ENCODE results near the gene ETV6.
A peak's percentile ranks its signal among the peaks of the same experiment; 100 is the strongest.

Gene ETV6

DNA sequence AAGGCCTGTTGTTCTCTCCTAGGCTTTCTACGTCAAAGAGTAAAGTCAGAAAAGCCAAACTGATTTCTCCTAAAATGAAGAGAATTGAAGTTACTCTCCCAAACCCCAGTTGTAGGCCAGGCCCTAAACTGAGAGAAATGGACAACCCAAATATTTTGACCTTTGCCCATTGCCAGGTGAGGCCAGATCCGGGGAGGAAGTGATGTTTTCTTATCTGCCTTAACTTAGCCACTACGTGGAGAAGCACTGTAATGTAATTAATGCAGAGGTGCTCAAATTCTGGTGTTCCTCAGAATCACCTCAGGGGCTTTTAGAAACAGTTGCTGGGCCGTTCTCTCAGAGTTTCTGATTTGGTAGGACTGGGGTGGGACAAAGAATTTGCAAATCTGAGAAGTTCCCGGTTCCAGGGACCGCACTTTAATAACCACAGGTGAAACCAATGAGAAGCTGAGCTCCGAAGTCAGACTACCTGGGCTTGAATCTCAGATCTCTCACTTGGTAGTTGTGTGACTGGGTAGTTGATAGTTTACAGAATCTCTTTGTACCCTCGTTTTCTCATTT is 73.2 kb downstream of the ETV6 start:
- DNase-seq: no peak

DNA sequence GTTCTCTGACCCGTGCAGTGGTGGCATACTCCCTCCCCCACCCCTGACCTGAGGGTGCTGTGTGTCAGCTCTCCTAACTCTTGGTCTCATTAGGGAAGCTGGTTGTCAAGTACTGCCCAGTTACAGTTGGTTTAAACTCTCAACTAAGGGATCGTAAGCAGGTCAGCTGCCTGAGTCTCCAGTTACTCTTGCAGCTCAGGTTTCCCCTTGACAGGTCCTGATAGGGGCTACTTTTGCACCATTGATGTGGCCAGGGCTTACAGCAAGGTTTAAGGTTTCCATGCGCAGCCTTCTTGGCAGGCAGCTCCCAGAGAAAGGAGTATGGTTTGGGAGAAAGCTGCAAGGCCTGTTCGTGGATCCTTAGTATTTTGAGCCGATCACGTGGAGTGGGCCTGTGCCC is 74.5 kb downstream of the ETV6 start:
- no peak for DNase-seq

DNA sequence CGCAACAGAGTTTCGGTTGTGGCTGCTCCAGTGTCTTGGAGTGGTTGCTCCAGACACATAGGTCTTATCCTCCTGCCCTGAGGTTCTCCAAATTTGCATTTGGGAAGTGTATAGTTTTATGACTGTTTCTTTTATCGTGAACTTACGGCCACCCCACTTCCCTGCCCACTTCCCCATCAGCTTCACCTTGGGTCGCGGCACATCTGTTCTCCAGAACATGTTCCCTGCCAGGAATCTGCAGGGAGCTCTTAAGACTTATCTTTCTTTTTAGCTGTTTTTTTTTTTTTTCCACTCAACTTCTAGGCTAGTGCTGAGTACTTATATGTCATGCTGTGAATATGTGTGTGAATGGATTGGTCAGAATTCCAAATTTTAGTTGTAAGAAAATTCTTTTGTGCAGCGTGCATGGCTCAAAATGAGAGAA is 75.4 kb downstream of the ETV6 start:
- DNase-seq: no peak

DNA sequence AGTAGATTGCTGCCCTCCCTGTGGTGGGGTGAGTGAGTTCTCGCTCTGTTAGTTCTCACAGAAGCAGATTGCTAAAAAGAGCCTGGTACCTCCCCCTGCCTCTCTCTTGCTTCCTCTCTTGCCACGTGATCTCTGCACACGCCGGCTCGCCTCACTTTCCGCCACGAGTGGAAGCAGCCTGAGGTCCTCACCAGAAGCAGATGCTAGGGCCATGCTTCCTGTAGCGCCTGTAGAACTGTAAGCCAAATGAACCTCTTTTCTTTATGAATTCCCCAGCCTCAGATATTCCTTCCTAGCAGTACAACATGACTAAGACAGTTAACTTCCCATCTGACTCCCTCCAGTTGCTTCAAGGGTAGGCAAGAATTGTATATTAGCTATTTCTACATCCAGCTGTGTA is 76.2 kb downstream of the ETV6 start:
- DNase-seq: no peak

DNA sequence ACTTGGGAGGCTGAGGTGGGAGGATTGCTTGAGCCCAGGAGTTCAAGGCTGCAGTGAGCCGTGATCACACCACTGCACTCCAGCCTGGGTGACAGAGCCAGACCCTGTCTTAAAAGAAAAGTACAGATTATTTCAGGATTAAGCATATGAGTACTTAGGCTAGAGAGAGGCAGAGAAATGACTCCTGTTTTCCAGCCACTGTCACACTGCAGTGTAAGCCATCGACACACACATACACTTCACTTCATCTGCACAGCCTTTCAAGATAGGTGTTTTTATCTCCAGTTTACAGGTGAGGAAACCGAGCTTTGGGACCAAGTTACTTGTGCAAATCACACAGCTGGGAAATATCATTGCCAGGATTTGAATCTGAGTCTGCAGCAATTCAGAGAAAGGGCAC is 77.2 kb downstream of the ETV6 start:
- DNase-seq: no peak

DNA sequence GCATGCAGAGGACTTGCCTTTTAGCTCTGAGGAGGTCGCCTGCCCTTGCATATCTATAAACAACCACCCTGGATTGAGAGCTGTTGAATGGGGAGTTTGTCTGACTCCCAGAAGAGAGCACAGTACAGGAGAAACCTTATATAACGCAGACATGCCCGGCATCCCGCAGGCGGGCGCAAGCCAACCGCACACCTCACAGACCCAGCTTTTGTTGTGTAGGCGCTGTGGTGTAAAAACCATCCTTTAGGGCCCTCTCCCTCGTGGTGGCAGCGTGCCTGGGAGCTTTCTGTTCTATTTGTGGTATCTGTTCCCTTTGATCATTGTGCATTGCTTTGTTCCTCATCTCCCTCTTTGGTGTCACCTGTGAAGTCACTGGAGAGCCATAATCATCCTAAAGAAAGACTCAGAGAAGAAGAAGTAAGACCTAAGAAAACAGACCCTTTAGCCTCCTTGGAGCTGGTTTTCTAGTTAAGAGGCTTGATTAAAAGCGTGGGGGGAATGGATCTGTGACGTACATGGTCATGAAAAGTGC is 77.7 kb downstream of the ETV6 start:
- peak; percentile 30 to 51 for DNase-seq

DNA sequence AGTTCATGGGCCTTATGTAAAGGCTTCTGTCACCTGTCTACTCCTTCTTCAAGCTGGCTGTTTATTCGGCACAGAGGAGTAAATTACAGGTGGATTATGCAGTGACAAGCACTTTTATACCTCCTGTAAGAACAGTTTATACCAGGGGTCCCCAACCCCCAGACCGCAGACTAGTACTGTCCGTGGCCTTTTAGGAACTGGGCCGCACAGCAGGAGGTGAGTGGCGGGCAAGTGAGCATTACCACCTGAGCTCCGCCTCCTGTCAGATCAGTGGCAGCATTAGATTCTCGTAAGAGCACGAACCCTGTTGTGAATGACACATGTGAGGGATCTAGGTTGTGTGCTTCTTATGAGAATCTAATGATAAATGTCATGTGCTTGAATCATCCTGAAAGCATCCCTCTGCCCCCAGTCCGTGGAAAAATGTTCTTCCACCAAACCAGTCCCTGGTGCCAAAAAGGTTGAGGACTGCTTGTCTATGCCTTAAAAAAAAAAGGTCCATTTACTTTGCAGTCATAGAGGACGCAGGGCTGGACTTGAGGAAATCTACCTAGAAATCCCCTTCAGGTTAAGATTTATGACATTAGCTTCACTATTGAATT is 78.8 kb downstream of the ETV6 start:
- DNase-seq: no peak

DNA sequence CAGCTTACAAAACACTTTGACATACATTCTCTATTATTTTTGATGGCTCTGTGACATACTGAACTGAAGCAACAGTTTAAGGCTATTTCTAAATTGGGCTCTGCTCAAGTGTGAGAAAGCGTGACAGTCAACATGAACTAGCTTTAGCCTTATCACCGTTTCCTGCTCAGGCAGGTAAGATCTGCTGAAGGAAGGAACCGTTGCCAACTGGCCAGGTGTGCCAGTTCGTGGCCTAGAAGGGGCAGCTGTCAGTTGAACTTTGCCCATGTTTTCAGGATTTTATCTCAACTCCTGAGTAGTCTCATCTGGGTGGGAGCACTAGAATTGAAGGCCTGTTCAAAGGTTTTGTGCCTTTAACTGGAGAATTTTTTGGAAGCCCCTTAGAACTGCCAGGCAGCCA is 79.5 kb downstream of the ETV6 start:
- DNase-seq: no peak

DNA sequence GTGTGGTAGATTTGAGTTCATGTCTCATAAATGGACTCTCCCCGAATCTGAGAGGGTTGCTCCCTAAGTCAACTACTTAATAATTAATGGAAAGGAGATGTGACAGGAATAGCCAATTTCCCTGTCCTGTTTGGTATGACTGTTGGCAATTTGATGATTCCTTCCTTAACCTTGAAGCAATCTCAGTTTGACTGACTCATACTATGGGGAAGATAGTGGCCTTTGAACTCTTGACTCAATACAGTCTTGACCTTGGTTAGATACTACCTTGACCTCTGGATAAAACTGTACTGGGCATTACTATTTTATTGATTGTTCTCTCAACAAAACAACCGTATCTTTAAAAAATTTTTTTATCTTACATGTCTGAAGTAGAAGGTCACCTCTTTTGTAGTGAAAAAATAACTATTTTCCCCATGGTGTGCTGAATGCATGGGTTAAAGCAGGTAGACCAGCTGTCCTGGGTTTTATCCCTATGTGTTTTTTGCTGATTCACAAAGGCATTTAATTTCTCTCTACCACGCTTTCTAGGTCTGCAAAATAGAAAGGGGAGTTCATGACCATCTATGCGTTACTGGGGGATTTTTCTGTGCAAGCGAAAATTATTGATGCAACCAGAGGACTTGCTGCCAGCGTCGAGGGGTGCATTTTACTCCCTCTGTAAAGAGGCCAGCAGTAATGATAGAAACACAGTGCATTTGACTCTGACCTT is 80.1 kb downstream of the ETV6 start:
- no peak for DNase-seq

DNA sequence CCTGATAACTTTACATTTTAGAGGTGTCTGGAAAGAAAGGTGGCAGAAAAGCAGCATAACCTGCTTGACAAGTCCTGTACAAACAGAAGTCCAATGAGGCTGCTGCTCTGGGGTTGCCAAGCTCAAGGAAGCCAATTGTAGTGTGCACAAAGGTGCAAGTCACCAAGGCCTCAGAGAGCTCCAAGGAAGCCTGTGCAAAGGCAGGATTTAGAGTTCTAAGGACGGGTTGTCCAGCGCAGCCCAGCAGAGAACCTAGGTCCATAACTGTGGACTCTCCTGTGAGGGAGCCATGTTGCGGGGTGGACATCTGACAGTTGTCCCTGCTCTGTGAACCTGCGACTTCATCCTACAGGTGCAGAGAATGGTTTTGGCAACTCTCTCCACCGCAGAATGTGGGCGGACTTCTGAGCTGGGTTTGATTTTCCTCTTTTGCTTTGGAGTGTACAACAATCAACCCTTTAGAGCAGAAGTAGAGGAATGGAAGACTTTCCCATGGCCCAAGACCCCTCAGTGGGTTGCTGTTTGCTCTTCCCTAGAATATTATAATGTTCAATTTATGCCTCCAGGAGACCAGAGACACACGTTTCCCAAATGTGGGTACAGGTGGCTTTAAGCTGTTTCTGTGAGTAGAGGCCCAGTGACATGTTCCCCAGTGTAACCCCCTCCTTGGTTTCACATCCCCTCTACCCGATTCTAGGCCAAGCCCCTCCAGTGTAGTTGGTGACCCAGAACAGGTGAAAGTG is 81.0 kb downstream of the ETV6 start:
- DNase-seq: peak in 1 of 2 donors; percentile 41

DNA sequence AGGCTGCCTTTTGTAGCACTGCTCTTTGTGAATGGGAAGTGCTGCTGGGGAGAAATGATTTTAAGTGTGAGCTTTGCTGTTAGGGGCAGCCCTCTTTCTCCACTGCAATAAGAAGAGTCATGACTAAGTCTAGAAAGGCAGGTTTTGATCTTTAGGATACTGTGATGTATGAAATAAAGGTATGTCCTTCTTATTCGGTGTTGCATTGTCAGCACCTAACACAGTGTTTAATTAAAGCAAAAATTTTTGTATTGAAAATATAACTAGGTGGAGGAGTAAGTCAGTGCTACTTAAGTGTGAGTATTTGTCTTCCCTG is 81.5 kb downstream of the ETV6 start:
- DNase-seq: no peak

DNA sequence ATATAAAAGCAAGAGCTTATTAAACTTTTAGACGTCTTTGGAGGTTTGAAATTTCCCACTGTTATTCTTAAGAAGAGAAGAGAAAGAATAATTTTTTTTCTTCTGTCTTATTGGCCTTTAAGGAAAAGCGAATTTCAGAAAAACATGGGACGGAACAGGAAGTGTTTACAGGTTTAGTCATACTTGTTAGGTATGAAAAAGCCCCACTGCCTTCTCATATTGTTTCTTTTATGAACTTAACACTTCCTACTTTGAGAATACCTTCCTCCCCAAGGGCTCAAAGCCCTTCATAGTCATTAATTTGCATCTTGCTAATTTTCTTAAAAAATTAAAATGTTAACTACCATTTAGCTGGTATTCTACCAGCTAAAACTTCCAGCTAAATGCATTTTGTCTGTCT is 82.0 kb downstream of the ETV6 start:
- DNase-seq: peak in 1 of 2 donors; percentile 51

DNA sequence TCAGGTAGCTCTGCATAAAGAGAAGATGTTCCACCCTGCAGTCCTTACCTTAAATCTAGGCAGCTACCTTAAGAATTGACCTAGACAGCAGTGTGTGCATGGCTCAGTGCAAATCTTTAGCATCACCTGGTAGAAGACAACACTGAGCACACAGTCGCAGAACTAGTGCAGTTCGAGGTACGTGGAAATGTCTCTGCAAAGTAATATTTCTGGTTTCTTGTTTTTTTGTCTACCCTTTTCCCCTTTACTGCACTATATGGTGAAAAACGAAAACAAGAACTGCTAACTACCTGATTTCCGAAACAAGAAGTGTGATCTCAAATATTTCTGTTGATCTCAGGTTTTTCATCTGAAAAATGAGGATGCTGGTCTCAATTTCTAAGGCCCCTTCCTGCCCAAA is 82.5 kb downstream of the ETV6 start:
- DNase-seq: no peak

DNA sequence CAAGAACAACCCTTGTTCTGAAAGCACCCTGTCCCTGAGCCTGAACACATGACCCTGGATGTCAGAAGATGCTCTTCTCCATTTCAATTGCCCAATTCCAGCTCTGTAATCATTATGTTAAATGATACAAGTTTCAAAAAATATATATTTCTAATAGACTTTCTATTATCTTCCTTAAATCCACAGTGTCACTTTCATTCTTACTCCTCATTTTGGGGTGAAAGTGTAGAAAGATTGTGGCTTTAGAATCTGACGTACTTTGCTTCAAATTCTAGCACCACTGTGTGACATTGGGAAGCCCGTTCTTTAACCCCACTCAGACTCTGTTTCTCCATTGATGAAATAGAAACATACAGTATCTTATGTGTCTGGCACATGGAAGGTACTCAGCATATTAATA is 83.2 kb downstream of the ETV6 start:
- DNase-seq: no peak

DNA sequence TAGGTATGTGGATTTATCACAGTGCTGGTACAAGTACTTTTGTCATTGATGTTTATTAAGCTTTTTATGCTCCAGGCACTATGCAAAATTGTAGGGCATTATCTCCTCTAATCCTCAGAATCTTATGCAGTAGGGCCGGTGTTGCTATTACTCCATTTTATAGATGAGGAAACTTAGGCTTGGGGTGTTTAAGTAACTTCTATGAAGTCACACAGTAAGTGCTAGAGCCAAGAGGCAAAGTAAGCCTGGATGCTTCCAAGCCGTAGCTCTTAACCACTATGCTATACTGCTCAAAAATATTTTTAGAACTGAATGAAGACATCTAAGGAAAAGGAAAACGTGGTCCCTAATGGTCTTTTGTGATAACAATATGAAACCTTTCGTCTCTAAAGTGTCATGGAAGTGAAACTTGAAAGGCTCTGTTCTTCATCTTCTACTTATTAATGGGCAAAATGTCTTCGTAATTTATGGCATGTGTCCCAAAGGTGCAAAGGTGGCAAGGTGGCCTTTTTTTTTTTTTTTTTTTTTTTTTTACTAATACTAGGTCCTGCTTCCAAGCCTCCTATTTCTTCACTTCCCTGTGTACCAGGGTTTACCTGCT is 85.2 kb downstream of the ETV6 start:
- DNase-seq: no peak

DNA sequence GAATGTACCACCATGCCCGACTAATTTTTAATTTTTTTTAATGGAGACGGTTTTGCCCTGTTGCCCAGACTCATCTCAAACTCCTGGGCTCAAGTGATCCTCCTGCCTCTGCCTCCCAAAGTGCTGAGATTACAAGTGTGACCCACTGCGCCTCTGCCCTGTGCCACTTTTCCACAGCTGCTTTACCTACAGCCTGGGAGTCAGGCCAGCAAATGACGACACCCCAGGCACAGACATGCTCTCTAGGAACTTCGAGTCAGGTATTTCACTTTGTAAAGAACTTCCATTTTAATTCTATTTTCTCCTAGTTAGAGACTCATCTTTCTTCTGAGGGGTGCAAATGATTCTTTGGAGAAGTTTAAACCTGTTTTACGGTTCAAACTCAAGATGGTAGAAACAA is 89.0 kb downstream of the ETV6 start:
- no peak for DNase-seq

DNA sequence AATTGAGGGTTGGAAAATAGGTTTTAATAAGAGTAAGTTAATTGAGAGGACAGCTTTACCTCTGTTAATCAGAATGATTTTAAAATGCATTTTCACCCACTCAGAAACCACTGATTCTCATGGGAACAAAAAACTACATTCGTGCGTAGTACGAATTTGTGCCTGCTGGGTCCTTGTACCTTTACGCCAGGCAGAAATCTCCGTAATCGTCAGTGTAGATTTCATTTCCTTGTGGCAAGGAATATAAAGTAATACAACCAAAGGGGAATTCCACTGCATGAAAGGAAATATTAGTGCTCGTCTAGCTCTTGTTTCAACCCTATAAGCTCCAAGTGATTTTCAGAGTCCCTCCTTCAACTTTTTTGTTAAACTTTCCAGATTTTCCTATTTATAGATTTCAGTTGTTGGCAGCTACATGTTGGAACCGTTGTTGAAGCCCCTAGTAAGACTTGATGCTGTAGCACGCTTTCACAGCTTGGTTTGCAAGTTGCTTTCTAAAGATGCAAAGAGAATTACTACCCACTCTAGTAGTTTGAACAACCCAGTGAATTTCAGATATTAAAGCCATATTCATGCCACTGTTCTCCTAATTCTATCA is 90.6 kb downstream of the ETV6 start:
- DNase-seq: no peak

DNA sequence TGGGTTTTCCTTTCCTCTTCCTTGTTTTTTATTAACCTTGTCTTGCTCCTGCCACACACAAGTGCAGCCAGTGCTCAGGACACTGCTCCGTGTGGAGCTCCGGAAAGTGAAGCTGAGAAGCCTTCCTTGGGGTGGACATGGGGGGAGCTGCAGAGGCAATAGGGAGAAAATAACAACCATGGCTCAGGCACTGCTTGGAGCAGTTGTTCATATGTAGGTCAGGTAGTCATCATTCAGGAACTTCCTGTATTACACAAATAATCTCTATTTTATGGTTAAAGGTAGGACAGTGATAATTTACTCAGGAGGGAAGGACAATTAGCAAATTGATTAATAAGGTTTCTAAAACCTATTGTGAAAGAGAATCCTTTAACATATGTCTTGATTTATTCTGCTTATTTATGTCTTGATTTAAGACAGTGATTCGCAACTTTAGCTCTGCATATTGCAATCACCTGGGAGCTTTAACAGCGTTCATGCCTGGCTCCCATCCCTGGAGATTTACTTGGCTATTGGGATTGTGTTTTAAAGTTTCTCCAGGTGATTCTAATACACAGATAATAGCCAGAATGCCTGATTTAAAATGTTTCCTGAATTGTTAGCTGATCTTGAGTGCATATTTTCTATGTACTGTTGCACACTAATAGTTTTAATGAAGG is 92.1 kb downstream of the ETV6 start:
- DNase-seq: no peak

DNA sequence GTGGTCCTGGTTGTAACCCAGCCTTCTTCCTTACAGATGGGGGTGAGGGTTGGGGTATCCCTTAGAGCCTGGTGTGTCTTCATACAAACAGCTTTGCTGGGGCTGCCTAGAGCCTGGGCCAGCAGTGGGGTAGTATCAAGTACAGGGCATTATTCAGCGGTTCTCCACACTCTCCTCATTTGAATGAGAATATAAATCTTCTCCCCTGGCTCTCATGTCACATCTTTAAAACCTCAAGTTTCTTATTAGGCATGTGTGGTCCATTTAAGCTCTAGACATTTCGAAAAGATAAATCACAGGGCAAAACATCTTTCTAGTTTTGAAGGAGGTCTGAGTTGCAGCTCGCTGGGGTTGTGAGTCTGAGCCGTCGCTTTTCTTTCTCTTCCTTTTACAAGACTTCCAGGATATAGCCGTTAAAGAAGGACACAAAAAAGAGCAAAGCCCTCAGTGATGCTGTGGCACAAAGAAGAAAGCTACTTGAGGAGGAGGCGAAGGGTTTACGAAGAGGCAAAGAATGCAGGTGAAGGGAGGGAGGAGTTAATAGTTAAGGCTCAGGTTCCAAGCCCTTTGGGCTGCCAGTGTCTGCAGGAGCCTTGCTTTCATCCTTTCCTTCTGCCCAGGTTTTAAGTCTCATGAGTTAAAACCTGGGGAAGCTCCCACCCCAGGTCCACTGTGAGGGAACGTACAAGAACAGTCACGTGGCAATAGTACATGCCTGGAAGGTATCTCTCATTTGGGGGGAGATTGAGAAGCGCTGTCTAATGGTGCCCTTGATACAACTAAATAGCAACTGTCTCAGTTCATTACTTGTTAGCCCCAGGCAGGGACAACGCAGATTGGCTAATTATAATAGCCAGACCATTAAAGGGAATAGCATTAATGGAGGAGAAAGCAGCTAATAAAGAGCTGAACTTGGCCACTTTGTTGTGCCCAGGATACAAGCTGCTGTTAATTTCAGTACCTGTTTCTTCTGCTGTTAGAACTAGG is 94.2 kb downstream of the ETV6 start:
- no peak for DNase-seq

DNA sequence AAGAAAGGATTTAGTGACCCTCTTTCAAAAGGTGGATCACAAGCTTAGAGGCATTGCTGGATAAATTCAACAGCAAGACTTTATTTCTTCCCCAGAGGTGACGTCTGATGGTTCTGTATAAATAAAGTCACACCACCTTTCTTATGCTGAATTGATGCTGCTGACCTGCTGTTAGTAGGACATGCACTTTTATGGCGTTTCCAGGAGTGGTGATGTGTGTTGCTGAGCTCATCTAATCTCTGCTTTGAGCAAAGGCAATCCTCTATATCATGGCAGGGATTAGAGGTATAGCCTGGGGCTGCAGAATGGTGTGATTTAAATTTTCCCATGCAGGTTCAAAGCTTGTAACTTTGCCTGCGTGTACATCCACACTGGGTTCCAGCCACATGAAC is 94.9 kb downstream of the ETV6 start:
- DNase-seq: no peak

DNA sequence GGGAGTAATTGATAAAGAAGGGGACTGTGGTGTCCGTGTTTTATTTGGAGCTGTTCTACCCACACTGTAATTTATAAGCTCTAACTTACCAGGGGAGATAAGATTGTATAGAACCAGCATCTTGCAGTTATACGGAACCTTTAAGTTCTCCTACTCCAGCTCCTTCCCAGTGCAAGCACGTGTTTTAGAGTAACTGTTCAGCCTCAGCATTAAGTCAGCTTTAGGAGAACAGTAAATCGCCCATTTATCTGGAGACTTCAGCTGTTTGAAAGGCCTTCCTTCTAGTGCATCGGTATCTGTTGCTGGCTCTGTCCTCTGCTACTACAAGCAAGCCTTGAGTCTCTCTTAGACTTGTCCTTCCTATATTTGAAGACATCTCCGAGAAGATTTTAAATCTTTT is 95.6 kb downstream of the ETV6 start:
- DNase-seq: no peak

Data from CD4-positive, alpha-beta T cell treated with Interleukin-4 for 1 hour (primary cell).